Skeletal muscle satellite cell (primary cell): Measurements from ENCODE around the gene DENND5A.
"Not testable (repeated sequence)": the region's sequence is repeated elsewhere in the genome, so short reads cannot be mapped to it uniquely, and the experiment has no call there.

Experiments used
- H3K27me3 ChIP-seq: 2 replicates; pipeline ENCODE4 v1.7.0; 2013; ENCODE audit warnings: low read length; ENCODE audit not compliant: control insufficient read depth, insufficient read depth
- H3K36me3 ChIP-seq: 2 replicates; pipeline ENCODE4 v1.7.0; 2013; ENCODE audit warnings: mild to moderate bottlenecking, control low read depth, low read length; ENCODE audit not compliant: insufficient read depth
- H3K4me1 ChIP-seq: 2 replicates; pipeline ENCODE4 v1.7.0; 2013; ENCODE audit warnings: low read length; ENCODE audit not compliant: control insufficient read depth, insufficient read depth
- H3K4me2 ChIP-seq: 2 replicates; pipeline ENCODE4 v1.7.0; 2013; ENCODE audit warnings: mild to moderate bottlenecking, low read length
- H3K4me3 ChIP-seq: 2 replicates; pipeline ENCODE4 v1.7.0; 2013; ENCODE audit warnings: low read length
- H3K9ac ChIP-seq: 2 replicates; pipeline ENCODE4 v1.7.0; 2013; ENCODE audit warnings: mild to moderate bottlenecking, low read depth, low read length, moderate library complexity
- H3K9me3 ChIP-seq: replicated peaks from 2 replicates; pipeline ENCODE4 v1.7.0; 2013; ENCODE audit warnings: mild to moderate bottlenecking, control low read depth, low read length

DENND5A gene

DNA sequence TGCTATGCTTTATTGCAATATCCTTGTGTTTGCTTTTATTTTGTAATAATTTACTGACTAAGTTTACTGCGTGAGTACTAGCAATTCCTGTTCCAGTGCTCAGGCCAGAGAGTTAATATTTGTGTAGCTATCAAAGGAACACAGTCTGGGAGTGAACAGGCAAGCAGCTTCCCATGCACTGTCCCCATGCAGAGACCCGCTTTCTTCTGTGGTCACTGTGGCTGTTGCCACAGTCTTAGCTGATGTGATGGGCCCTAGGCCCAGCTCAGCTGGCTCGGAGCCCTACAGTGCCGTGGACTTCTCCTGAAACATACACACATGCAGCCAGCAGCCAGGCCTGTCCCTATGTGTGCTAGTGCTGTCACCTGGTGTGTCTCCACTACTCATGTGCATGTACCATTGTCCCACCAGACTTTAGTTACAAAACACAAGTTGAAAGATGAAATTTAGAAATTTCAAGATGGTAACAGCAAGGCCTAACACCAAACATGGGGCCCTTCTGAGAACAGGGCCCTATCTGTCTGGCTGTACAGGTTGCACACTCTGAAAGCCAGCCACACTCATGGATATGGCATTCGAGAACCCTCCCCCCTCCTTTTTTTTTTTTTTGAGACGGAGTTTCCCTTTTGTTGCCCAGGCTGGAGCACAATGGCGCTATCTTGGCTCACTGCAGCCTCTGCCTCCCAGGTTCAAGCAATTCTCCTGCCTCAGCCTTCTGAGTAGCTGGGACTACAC, 161.4 kb downstream of the DENND5A start:
- H3K9me3 ChIP-seq = no peaks in the 10 kb centered on the region
- H3K4me2 ChIP-seq = no peak overlapping the region
- H3K9ac ChIP-seq = no peak overlapping the region
- H3K4me3 ChIP-seq = no peak overlapping the region
- H3K36me3 ChIP-seq = no peaks in the 10 kb centered on the region
- H3K27me3 ChIP-seq = no peaks in the 10 kb centered on the region
- H3K4me1 ChIP-seq = no peaks in the 10 kb centered on the region

DNA sequence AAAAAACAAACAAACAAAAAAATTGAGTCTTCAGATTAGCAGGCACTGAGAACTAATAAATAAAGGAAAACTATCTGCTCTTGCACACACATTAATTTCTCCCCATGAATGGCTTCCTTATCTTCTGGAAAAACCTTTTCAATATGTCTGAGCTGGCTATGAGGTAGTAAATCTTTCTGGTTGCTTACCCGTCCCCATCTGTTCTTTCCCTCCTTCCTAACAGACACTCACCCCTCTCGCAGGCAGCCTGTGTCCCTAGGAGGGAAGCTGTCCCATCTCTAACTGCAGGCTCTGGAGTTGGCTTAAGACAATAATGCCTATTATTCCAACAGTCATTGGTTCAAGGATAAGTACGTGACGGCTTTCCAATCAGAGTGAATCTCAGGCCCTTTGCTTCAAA, 165.5 kb downstream of the DENND5A start:
- Histone ChIP-seq H3K36me3 (no peaks in the 10 kb centered on the region), H3K9ac (no peak overlapping the region), H3K27me3 (no peaks in the 10 kb centered on the region), H3K4me3 (no peak overlapping the region), H3K4me1 (no peaks in the 10 kb centered on the region), H3K9me3 (no peaks in the 10 kb centered on the region), H3K4me2 (no peak overlapping the region)

DNA sequence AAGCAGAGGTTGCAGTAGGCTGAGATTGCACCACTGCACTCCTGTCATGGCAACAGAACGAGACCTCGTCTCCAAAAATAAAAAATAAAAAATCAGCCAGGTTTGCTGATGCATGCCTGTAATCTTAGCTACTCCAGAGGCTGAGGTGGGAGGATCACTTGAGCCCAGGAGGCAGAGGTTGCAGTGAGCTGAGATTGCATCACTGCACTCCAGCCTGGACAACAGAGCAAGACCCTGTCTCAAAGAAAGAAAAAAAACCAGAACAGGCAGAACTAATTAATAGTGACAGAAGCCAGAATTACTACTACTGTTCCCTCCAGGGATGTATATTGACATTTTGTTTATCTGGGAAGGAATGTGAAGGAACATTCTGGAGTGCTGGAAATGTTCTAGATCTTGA, 166.7 kb downstream of the DENND5A start:
- not testable (repeated sequence) for H3K27me3 ChIP-seq, H3K36me3 ChIP-seq, H3K9me3 ChIP-seq, H3K9ac ChIP-seq, H3K4me3 ChIP-seq, H3K4me2 ChIP-seq, H3K4me1 ChIP-seq

DNA sequence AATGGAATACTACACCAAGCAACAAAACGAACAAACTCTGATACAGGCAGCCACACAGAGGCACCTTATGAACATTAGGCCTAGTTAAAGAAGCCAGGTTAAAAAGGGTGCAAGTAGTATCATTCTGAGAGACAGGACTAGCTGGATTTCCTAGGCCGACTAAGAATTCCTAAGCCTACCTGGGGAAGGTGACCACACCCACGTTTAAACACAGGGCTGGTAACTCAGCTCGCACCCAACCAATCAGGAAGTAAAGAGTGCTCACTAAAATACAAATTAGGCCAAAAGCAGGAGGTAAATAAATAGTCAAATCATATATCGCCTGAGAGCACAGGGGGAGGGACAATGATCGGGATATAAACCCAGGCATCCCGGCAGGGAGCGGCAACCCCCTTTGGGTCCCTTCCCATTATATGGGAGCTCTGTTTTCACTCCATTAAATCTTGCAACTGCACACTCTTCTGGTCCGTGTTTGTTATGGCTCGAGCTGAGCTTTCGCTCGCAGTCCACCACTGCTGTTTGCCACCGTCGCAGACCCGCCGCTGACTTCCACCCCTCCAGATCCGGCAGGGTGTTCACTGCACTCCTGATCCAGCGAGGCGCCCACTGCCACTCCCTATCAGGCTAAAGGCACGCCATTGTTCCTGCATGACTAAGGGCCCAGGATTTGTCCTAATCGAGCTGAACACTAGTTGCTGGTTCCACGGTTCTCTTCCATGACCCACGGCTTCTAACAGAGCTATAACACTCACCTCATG, 167.8 kb downstream of the DENND5A start:
- H3K9ac ChIP-seq, H3K27me3 ChIP-seq, H3K4me3 ChIP-seq, H3K36me3 ChIP-seq, H3K4me1 ChIP-seq, H3K9me3 ChIP-seq, H3K4me2 ChIP-seq: not testable (repeated sequence)

DNA sequence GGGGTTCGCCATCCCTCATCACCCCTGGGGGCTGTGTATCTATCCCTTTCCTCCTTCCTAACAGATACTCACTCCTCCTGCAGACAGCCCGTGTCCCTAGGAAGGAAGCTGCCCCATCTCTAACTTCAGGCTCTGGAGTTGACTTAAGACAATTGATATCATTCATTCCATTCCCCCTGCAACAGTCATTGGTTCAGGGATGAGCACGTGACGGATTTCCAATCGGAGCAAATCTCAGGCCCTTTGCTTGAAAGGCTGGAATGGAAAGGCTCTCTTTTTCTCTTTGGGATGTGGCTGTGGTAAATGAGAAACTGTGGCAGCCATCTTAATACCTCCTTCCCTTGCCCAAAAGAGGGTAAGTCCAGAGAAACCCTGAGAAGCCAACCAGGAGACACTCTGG, 168.7 kb downstream of the DENND5A start:
- H3K4me2 ChIP-seq = no peak overlapping the region
- no peak overlapping the region for H3K9ac ChIP-seq
- H3K27me3 ChIP-seq = no peaks in the 10 kb centered on the region
- H3K36me3 ChIP-seq = no peaks in the 10 kb centered on the region
- H3K4me1 ChIP-seq = no peaks in the 10 kb centered on the region
- H3K9me3 ChIP-seq = no peaks in the 10 kb centered on the region
- no peak overlapping the region for H3K4me3 ChIP-seq

DNA sequence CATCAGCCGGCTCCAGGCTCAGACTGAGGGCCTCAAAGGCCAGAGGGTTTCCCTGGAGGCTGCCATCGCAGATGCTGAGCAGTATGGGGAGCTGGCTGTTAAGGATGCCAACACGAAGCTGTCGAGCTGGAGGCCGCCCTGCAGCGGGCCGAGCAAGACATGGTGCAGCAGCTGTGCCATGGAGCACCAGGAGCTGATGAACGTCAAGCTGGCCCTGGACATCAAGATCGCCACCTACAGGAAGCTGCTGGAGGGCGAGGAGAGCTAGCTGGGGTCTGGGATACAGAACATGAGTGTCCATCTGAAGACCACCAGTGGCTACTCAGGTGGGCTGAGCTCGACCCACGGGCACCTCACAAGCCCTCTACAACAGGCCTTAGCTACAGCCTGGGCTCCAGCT, 169.7 kb downstream of the DENND5A start:
- H3K4me3 ChIP-seq = no peak overlapping the region
- no peaks in the 10 kb centered on the region for H3K4me1 ChIP-seq
- H3K9me3 ChIP-seq = no peaks in the 10 kb centered on the region
- H3K4me2 ChIP-seq = no peak overlapping the region
- H3K9ac ChIP-seq = no peak overlapping the region
- H3K27me3 ChIP-seq = peaks cover 5% of the 10 kb centered on the region
- no peaks in the 10 kb centered on the region for H3K36me3 ChIP-seq

DNA sequence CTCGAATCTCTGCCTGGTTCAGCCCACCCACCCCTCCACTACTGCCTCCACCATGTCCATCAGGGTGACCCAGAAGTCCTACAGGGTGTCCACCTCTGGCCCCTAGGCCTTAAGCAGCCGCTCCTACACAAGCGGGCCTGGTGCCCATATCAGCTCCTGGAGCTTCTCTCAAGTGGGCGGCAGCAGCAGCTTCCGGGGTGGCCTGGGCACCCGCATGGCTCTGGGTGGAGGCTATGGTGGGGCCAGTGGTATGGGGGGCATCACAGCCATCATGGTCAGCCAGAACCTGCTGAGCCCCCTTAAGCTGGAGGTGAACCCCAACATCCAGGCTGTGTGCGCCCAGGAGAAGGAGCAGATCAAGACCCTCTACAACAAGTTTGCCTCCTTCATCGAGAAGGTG, 170.7 kb downstream of the DENND5A start:
- Histone ChIP-seq H3K4me3 (no peak overlapping the region), H3K9ac (no peak overlapping the region), H3K9me3 (no peaks in the 10 kb centered on the region), H3K27me3 (peaks cover 13% of the 10 kb centered on the region), H3K4me2 (no peak overlapping the region), H3K4me1 (no peaks in the 10 kb centered on the region), H3K36me3 (no peaks in the 10 kb centered on the region)

DNA sequence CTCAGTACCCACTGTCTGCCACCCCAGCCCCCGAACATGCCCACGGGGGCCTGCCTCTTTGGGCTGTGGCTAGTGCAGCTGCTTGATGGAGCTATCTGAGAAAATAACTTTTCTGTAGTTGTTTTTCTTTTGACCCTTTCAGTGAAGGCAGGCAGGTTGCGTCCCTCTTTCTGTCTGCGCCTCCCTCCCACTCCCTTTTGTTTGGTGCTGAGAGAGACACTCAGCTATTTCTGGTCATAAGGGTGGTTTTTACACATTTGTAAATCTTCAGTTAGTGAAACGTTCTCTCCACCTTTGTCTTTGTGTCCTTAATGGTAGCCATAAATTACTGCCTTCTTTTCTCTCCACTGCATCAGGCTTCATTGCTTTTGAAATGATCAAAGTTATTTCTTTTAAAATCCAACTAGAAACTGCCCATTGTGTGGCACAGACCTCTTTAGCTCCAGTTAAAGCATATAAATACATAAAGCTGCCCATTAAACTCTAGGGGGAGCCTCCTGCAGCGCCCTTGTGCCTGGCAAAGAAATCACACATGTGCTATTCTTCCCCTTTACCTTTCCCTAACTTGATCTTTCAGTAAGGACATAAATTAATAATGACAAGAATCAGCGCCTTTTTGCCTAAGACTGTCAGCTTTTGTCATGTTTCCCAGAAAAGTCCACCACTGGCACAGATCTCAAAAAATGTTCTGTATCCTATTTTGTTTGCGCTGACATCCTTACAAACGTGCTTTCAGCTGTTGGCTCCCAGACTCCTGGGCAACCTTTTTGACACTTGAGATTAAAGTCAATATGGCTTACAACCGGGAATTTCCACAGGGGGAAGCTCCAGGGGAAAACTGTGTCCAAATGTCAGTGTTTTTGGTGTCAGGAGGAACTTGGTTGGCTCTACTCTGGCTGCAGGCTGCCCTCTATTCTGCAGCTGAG, 172.0 kb downstream of the DENND5A start:
- Histone ChIP-seq H3K4me2 (no peak overlapping the region), H3K36me3 (no peaks in the 10 kb centered on the region), H3K4me3 (no peak overlapping the region), H3K9ac (no peak overlapping the region), H3K9me3 (no peaks in the 10 kb centered on the region), H3K27me3 (peaks cover 16% of the 10 kb centered on the region), H3K4me1 (no peaks in the 10 kb centered on the region)

DNA sequence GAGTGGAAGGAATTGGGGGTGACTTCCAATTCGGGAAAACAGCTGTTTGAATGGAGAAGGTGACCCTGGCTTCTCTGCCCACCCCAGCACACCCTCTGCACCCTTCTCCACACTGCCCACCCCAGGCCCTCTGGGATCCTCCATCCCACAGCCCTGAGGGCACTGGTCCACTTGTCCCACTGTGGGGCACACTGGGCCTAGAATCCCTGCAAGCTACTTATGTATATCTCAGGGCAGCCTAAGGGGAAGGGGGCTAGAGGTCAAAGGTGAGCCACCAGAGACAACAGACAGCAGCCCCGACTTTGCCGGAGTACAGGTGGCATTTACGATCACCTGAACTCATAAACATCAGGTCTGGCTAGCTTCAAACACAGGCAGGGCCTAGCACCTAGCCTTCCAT, 173.1 kb downstream of the DENND5A start:
- Histone ChIP-seq H3K27me3 (peaks cover 16% of the 10 kb centered on the region), H3K4me3 (no peak overlapping the region), H3K9ac (no peak overlapping the region)

DNA sequence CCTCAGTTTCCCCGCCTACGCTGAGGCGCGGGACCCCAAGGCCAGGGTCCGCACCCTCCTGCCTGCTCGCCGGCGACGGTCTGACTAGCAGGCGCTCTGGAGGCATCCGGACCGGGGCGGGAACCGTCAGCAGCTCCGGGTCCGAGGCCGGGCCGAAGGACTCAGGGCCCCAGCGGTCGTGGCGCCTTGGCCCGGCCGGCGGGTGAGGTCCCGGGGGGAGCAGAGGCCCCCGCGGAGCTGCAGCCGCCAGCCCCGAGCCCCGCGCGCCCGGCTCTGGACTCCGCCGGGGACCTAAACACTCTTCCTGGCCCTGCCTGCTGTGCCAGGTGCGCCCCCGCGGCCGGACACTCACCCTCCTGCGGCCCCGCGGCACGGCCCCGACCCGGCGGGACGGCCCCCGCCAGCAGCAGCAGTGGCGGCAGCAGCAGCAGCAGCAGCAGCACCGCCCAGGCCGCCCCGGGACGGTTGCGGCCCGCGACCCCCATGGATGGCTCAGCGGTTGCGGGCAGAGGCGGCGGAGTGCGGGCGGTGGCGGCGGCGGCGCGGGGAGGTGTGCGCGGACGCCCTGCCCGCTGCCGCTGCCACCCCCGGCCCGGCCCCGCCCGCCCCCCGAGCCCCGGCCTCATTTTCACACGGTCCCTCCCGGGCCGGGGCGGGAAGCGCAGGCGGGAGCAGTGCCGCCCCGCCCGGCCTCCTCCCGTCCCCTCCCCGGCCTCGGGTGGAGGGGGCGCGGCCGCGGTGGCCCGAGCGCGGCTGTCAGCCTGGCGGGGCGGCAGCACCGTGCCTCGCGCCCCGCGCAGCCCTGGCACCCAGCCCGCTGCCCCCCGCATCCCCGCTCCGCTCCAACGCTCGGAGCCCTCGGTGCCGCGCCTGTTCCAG, 173.9 kb downstream of the DENND5A start, which contains the start of gene SCUBE2:
SCUBE2 (minus strand) TSS at position 556 of the 879 bp plus-strand sequence; CDS start at position 485, 71 bp downstream.
- Histone ChIP-seq H3K36me3 (no peaks in the 10 kb centered on the region), H3K4me1 (no peaks in the 10 kb centered on the region), H3K9ac (peak within 1 kb of the TSS; percentile 28), H3K27me3 (peaks cover 16% of the 10 kb centered on the region), H3K4me3 (peak within 1 kb of the TSS; percentile 66), H3K4me2 (peak within 1 kb of the TSS; percentile 88), H3K9me3 (no peaks in the 10 kb centered on the region)

More for the DNA sequence above, 173.1 kb downstream of the DENND5A start:
- Histone ChIP-seq H3K4me1 (no peaks in the 10 kb centered on the region), H3K36me3 (no peaks in the 10 kb centered on the region), H3K4me2 (peak overlapping the region; percentile 73), H3K9me3 (no peaks in the 10 kb centered on the region)
